ENCODE results near the gene ZSWIM8. TPM values are rescaled to one million over a fixed set of nuclear protein-coding genes. Genes with fewer than 3 reads are reported as not detected.

ZSWIM8 gene
- total RNA-seq, 1 donor from 2014 or later, result 37.7 TPM

DNA sequence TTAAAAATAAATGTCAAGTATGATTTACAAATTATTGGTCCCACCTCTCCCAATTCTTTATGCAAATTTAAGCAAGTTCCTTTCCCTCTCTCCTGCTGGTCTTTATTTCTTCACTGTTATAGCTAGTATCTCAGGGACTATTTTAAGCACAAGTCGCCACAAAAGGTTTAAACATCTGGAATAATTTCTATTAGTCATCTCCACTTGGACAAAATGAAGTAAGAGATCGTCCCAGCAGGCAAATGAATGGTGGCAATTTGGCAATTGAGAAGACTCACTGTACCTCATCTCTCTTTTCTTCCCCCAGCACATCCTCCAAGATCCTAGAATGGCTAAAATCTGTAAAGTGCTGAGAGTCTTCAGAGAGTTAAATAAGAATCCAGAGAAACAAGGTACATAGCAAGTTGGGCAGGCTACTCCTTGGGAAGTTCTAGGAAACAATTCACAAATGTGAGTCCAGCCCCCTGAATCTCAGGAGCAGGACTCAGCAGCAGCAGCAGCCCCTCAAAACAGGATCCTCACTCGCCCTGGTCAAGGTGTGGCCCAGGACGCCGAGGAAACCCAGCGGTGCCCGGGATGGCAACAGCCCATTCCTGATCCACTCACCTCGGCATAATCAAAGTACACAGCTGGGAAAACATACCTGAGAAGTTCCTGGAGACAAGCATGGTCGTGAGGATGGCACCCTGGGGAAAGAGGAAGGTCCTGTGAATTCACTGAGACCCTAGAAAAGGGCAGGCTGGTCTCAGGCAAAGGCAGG, 56.3 kb downstream of the ZSWIM8 start:
- no peak for DNase-seq (ENCODE audit: low read depth in 2 of 2)

GRCh38 chr10:73842349-73842748, 56.9 kb downstream of the ZSWIM8 start:
- no peak for DNase-seq (ENCODE audit: low read depth in 2 of 2)

GRCh38 chr10:73843261-73843660, 57.9 kb downstream of the ZSWIM8 start:
- DNase-seq (ENCODE audit: low read depth in 2 of 2), result peak in 1 of 2 donors; percentile 59

GRCh38 chr10:73847031-73847430, 61.6 kb downstream of the ZSWIM8 start:
- no peak for DNase-seq (ENCODE audit: low read depth in 2 of 2)

GRCh38 chr10:73848821-73849489, 63.5 kb downstream of the ZSWIM8 start:
- DNase-seq (ENCODE audit: low read depth in 2 of 2), result peak; percentile 56 to 77

GRCh38 chr10:73850211-73850610, 64.8 kb downstream of the ZSWIM8 start:
- no peak for DNase-seq (ENCODE audit: low read depth in 2 of 2)

DNA sequence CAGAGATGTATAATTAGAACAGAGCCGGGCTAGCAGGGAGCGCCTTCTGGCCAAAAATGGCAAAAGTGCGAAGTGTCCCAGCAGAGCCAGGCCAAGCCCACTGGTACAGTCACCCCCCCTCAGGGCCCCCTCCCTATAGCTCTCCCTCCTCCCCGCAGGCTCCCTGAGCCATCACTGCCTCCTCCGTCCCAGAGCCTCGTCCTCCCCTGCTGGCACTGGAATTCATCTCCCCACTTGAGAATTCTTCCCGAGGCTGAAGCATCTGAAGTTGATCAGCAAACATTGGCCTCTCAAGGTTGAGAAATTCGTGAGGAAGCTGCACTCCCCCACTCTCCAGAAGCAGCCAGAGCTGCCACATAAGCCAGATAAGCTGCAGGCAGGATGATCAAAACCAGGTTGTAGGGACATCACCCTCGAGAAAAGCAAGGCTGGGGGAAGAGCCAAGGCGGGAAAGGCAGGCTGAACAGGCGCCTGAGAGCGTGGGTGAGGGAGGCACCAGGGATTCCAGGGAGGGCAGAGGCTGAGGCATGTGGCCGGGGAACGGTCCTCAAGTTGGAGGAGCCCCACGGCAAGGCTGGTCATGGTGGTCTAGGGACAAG, 65.6 kb downstream of the ZSWIM8 start:
- DNase-seq (ENCODE audit: low read depth in 2 of 2), result no peak

Other genes with a start within 250 kb of the ZSWIM8 start
- gene USP54, start 194.3 kb upstream of the ZSWIM8 start, total RNA-seq, result 5.2 and 5.8 TPM in 2 replicates
- gene MYOZ1, start 144.1 kb upstream of the ZSWIM8 start, total RNA-seq, result not detected in 2 replicates
- not detected in 2 replicates for gene SYNPO2L, start 129.6 kb upstream of the ZSWIM8 start, total RNA-seq
- gene AGAP5, start 87.5 kb upstream of the ZSWIM8 start, total RNA-seq, result 0.90 and 1.3 TPM in 2 replicates
- 48.4 and 58.4 TPM in 2 replicates for gene SEC24C, start 41.2 kb upstream of the ZSWIM8 start, total RNA-seq
- 18.1 and 25.3 TPM in 2 replicates for gene CHCHD1, start 3.6 kb upstream of the ZSWIM8 start, total RNA-seq
- 3.7 and 7.6 TPM in 2 replicates for gene NDST2, start 26.0 kb downstream of the ZSWIM8 start, total RNA-seq
- 20.9 and 24.8 TPM in 2 replicates for gene CAMK2G, start 88.9 kb downstream of the ZSWIM8 start, total RNA-seq
- 7.0 and 11.8 TPM in 2 replicates for gene PLAU, start 125.5 kb downstream of the ZSWIM8 start, total RNA-seq
- 58.5 and 71.2 TPM in 2 replicates for gene VCL, start 212.5 kb downstream of the ZSWIM8 start, total RNA-seq